HG02571 (cell line): ENCODE measurements around the gene KBTBD7.

Experiments
- ATAC-seq: cut with Tn5 transposase; IDR thresholded peaks from one replicate; pipeline ENCODE4 v1.9.1; 2021; ENCODE audit warnings: mild to moderate bottlenecking, moderate library complexity; ENCODE audit not compliant: unreplicated experiment

The KBTBD7 gene

GRCh38 chr13:41193919-41194824 lies at the start of gene KBTBD7:
Gene KBTBD7, minus strand, starts transcription at chr13:41194569. Its CDS starts 312 bp downstream, at chr13:41194257.
- ATAC-seq: peak; percentile 98

GRCh38 chr13:41241626-41242025 lies 47.3 kb upstream of the KBTBD7 start:
- no peak for ATAC-seq

GRCh38 chr13:41236369-41236768 lies 42.0 kb upstream of the KBTBD7 start:
- no peak for ATAC-seq

- ATAC-seq: no peak
These were observed 38.5 kb upstream of the KBTBD7 start for GRCh38 chr13:41232578-41233480.

- ATAC-seq: no peak
These were observed 37.4 kb upstream of the KBTBD7 start for GRCh38 chr13:41231786-41232185.

- ATAC-seq: no peak
These were observed 36.8 kb upstream of the KBTBD7 start for GRCh38 chr13:41231025-41231677.

- ATAC-seq: no peak
These were observed 35.0 kb upstream of the KBTBD7 start for GRCh38 chr13:41229356-41229755.

- no peak for ATAC-seq
These were observed 30.0 kb upstream of the KBTBD7 start for GRCh38 chr13:41224113-41225110.

GRCh38 chr13:41222259-41222852 lies 28.0 kb upstream of the KBTBD7 start:
- ATAC-seq: peak; percentile 82

- no peak for ATAC-seq
These were observed 26.0 kb upstream of the KBTBD7 start for GRCh38 chr13:41220401-41220800.

- no peak for ATAC-seq
These were observed 21.8 kb upstream of the KBTBD7 start for GRCh38 chr13:41216160-41216559.

GRCh38 chr13:41213919-41214318 lies 19.6 kb upstream of the KBTBD7 start:
- no peak for ATAC-seq

- ATAC-seq: no peak
These were observed 18.9 kb upstream of the KBTBD7 start for GRCh38 chr13:41213316-41213715.

GRCh38 chr13:41212881-41213280 lies 18.5 kb upstream of the KBTBD7 start:
- no peak for ATAC-seq

GRCh38 chr13:41211062-41211461 lies 16.7 kb upstream of the KBTBD7 start:
- ATAC-seq: no peak

GRCh38 chr13:41206467-41206866 lies 12.1 kb upstream of the KBTBD7 start:
- no peak for ATAC-seq

- no peak for ATAC-seq
These were observed 9.4 kb upstream of the KBTBD7 start for GRCh38 chr13:41203810-41204209.

- ATAC-seq: no peak
These were observed 5.8 kb upstream of the KBTBD7 start for GRCh38 chr13:41200126-41200525.

- ATAC-seq: no peak
These were observed 5.2 kb upstream of the KBTBD7 start for GRCh38 chr13:41199526-41199925.

- no peak for ATAC-seq
These were observed 4.7 kb upstream of the KBTBD7 start for GRCh38 chr13:41199079-41199478.
